NCI-H2227 (cell line): Measurements from ENCODE around the gene NRP2.

Source experiments
- DNase-seq: peaks from one replicate; lab custom pipeline; 2025; ENCODE audit not compliant: unreplicated experiment; lab: John Stamatoyannopoulos, UW

The NRP2 gene

DNA sequence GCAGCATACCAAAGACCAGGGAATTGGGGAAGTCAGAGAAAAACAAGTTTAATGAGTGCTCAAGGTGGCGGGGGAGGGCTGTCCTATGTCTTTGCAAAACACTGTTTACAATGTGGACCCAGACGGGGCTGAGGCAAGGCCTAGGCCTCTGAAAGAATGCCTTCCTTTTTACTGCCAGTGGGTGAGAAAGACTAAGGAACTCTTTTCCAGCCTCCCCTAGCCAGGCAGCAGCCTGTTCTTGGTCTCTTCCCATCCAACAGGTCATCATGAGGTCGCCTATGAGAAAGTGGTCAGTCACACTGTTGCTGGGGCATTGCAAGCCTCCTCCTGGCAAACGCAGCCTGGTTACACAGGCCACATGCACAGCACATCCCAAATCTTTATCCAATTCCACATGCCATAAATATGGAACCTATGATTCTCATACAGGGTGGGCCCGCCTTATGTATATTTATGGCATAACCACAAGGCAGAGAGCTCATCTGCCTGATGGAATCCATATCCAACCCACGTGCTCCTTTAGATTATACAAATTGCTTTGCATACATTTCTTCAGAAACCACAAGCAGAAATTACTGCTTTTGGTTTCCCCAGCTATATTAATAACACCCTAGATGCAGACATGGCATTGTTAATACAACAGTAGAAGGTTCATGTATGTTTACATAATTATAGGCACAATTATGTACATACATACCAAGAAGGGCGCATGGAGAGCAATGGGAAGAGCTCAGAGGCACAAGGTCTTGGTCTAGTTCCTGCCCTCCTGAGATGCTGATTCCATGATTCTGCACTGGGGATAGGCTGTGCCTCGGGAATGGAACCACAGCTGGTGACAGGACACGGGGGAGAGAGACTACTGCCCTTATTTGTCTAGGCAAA, 48.6 kb downstream of the NRP2 start:
- no peak for DNase-seq

DNA sequence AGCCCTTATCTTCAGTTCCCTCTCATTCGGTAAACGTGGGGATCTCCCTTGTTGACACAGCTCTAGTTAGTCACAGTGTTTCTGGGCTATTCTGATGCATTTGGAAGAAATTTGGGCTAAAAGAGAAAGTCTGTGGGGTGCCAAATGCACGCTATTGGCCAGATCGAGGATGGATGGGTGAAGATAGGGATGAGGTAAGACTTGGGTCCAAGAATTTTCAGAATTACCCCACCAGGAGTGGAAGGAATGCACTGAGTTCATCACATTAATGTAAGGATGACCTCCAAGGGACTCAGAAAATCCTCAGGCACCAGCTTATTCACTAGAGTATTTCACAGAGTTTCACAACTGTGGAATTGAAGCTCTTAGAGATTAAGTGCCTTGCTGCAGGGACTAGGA, 49.3 kb downstream of the NRP2 start:
- DNase-seq: no peak

DNA sequence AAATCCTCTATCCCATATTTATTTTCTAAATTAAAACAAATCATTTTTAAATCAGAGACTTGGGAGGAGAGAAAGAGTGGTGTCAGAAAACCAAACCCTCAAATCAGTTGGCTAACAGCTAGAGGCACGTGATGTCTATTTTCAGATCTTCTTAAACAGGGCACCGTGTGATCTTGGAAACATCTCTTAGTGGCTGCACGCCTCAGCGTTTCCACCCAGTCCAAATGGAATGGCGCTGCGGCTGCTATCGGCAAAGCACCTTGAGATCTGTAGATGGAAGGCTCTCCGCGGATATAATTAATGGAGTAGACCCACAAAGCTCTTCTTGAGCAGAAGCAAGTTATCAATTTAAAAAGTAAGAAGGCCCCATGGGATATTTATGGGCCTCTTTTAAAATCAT, 50.0 kb downstream of the NRP2 start:
- DNase-seq: no peak

DNA sequence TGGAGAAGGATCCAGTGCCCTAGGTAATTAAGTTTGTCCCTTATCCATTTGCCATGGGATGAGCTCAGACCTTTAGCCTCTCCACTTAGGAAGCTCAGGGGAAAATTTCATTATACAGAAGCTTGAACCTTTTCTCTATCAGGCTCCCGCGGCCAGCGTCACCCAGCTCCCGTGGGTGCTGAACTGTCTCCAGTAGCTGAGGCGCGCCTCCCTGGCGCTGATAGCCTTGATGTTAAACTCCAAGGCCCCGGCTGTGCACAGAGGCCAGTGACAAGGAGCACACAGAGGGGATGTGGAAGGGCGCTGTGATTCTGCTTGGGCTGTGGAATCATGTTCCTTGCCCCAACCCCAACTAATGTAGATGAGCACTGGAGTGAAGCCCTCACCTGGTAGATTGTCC, 50.8 kb downstream of the NRP2 start:
- DNase-seq: no peak

DNA sequence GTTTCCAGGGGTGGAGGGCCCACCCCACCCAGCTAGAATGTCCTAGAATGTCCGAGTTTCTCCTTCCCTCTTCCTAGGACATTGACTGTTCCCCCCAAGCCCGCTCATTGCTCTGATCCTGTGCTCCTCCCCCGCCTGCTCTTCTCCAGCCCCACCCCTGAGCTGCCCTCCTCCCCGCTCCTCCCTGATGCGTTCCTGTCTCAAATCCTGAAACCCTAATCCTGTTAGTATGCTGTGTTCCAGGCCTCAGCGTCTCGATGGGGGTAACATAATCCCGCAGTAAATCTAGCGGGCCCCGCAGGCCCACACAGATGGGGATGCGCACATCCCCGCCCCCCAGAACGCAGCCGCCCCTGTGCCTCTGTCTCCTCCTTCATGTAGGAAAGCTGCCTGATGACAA, 51.3 kb downstream of the NRP2 start:
- no peak for DNase-seq

DNA sequence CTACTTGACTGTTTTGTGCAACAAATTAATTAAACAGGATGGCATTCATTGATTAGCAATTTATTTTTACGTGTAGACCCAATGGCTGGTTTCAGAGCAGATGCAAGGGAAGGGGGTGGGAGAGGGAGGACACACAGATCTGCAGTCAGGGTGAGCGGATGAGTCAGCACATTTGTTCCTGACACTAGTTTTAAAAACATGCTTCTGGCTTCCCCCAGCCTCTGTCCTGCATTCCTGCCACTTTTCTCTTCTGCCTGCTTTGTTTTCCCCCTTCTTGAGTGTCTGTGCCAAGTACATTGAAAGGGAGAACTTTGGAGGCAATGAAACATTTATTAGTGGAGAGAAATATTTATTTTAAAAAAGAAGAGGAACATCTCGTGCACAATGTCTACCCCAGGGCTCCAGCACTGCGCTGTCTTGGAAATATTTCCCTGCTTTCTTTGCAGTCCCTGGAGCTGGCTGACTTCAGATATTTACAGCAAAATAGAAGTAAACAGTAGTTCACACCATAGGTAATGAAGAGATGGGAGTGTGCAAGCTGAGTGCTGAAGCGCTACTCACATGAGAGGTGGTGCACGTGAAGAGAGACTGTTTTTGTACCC, 52.2 kb downstream of the NRP2 start:
- DNase-seq: peak; percentile 24

DNA sequence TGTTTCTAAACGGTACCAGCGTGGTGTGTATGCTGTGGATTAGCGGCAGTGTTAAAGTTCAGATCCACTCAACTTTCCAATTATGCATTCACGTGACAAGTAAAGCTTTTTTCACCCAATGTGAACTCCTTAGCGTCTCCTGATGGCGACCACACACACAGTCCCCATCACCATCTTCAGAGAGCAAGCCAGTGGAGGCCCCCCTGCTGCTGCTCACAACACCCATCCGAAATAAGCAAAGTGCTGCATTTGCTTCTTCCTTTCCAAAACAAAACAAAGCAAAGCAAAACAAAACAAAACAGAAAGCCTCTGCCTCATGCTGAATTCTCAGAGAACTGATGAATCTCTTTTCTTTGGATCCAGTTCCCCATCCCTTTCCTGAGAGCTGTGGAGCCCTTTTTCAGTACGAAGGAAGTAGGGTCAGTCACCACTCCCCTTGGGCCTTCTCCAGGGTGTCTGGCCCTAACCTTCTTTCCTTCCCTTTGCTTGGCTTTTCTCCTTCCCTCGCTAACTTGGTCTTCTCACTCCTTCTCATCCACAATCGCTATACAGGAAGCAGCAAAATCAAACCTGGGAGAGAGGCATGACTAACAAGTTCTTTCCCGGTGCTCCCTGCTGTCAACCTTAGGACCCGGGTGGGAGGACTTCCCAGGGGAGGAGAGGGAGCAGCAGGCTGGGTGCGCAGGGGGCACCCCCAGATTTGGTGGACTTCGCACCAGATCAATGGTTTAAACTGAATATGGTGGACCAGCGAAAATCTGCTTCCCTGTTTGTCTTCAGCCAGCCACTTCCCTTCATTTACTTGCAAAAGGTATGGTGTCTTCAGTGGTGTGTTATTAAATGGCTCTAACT, 56.0 kb downstream of the NRP2 start:
- DNase-seq: no peak

DNA sequence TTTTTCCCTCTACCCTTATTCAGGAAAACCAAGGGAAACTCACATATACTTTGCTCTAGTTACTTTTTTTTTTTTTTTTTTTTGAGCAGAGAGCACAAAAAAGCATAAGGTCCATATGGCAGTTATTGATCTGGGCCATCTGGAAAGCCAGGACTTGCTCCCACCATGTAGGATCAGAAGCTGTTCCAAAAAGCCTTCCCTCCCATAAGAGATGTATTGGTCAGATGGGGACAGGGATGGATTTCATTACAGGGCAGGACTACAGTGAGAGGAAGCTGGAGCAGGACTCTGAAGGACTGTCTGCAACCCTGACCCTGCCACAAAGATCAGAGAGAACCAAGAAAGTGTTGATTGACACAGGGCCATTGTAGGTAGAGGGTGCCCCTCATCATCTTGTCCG, 57.3 kb downstream of the NRP2 start:
- DNase-seq: no peak

DNA sequence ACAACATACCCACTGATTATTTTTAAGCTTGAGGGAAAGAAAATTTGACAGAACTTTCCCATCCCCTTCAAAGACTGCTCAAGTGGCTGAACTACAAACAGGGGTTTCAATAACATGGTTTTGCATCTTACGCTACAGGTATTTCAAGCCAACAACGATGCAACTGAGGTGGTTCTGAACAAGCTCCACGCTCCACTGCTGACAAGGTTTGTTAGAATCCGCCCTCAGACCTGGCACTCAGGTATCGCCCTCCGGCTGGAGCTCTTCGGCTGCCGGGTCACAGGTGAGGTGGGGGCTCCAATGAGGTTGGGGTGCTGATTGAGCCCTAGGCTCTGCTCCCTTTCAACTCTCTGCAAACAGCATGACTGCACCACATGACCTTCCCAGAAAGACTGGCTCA, 58.1 kb downstream of the NRP2 start:
- DNase-seq: no peak

DNA sequence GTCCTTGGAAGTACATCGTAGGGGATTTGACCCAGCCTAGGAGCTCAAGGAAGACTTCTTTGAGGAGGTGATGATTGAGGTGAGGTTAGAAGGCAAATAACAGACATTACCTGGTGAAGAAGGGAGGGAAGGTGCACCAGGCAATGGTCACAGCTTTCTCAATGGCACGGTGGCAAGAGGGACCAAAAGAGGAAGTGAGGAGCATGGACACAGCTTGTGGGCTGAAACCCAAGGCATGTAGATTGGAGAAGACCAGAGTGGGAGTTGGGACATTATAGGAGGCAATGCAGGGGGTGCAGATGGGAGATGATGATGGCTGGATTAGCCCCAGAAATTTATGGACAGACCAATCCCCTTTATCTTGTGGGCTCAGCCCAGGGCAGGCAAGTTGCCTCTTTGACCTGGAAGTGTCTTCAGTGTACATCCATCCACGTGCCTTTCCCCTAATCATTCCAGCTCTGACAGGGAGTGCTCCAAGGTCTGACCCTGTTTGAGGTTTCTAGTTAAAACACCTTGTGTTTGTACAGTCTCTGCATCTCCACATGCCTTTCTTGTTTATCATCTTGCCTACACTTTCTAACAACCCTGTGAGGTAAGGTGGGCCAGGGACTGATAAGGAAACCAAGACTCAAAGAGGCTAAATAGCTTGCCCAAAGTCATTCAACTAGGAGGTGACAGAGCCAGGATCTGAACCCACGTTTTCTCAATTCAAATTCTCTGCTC, 59.1 kb downstream of the NRP2 start:
- no peak for DNase-seq

DNA sequence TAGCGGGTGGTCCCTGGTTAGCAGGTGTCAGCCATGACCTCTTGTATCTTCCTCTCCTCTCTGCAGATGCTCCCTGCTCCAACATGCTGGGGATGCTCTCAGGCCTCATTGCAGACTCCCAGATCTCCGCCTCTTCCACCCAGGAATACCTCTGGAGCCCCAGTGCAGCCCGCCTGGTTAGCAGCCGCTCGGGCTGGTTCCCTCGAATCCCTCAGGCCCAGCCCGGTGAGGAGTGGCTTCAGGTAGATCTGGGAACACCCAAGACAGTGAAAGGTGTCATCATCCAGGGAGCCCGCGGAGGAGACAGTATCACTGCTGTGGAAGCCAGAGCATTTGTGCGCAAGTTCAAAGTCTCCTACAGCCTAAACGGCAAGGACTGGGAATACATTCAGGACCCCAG, 60.8 kb downstream of the NRP2 start:
- DNase-seq: no peak

DNA sequence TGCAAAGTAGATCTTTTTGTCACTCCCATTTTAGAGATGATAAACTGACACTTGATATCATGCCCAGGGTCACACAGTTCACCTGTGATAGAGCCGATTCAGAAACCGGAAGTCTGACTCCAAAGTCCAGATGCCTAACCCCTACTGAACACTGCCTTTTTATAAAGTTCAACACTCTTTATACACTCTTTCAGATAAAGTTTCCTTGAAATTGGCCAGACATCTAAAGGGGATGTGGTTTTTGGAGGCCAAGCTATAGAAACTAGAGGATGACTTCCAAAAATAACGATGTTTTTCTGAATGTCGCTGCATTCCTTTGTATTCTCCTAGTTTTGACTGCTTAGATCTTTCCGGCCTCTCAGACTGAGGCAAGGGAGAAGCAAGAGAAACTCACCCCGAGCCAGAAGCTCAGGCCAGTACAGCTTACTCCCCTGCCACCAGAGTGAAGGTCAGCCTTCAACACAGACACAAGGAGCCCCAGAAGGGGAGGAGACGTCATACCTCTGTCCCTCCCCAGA, 61.8 kb downstream of the NRP2 start:
- DNase-seq: no peak

DNA sequence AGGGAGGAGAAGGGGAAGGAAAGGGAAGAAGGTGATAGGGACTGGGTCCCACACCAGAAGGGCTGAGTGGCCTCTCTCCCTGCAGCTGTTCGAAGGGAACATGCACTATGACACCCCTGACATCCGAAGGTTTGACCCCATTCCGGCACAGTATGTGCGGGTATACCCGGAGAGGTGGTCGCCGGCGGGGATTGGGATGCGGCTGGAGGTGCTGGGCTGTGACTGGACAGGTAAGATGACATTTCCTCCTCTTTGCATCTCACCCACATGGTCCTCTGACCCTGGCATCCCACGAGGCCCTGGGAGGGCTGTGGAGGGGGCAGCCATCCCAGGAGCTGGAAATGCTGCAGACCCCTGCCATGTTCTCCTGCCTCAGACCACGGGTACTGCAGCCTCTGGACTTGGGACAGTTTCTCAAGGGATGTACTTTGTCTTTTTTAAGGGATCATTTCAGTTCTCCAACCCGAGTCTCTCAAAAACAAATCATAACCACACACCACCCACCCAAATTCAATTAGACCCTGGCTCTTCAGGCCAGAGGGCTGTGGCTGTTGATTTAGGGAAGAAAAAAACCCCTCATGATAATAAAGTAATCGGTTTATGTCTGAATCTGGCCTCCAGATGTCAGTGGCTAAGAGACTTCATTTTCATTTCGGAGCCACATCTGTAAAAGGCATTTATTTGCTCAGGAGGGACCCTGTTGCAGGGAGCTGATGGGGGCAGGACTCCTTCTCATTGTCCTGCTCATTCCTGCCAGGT, 63.5 kb downstream of the NRP2 start:
- no peak for DNase-seq

DNA sequence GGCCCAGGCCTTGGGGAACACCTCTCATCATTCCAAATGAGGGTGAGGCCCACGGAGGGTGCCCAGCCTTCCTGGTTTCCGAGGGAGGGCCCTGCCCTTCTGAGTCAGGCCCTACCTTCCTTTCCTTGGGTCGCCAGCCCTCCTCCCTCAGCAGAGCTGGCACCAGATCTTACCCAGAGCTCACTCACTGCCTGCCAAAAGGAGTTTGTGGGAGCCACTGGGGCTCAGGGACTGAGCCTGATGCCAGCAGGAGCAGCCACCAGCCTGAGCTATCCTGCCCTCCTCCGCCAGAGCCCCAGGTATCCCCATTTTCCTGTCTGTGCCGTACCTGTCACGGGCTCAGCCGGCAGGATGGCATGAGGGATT, 64.1 kb downstream of the NRP2 start:
- DNase-seq: no peak

DNA sequence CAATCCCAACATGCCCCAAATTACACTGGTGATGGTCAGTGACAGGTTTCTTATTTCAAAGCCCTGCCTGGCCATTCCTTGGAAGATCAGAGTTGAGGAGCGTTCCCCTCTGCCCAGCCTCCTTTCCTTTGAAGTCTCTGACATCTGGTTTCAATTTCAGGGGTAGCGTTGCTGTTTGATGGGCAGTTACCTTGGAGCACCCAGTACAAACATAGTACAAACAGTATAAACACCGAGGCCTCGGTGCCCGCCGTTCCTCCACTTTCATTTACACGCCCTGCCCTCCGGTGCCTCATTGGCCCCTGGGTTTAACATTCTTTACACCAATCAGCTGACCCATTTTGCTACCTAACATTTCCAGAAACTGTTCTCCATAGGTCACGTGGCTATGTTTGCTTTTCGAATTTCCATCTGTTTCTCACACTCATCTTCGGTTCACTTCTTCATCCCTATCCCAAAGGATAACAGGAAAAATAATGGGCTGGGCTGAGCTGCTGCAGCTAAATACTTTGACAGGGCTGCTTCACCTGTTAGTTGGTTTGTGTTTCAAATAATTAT, 65.6 kb downstream of the NRP2 start:
- peak; percentile 35 for DNase-seq

DNA sequence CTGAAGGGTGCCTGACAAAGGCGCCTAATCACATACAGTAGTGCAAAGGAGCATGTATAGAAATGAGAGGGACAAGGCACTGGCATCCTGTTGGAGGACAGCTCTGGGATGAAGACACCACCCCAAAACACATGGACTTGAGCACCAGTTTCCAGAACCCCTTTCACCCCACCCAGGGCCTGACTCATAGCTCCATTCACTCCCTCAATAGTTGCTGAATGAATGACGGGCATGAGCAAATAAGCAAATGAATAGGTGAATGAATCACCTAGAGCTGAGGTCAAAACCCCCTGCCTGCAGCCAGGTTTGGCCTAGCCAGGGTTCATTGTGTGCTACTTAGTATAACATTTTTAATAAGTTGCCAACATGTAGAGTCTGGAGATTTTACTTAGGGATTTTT, 66.3 kb downstream of the NRP2 start:
- no peak for DNase-seq

DNA sequence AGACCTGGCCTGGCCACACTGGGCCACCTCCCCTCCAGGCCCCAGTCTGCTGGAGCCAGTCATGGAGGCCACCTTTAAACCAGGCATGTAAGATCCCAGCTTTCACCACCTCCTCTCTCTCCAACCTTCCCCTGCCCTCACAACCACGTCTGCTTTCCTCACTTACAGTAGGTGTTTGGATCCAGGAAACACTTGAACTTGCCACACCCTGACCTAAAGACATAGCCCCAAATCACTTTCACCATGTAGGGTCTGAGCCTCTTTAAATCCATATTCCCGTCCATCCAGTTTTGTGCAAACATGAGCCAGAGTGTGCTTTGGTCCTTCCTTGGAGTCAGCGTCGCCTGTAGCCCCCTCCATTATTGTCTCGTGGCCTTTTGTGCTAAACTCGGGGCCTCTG, 66.8 kb downstream of the NRP2 start:
- DNase-seq: no peak

DNA sequence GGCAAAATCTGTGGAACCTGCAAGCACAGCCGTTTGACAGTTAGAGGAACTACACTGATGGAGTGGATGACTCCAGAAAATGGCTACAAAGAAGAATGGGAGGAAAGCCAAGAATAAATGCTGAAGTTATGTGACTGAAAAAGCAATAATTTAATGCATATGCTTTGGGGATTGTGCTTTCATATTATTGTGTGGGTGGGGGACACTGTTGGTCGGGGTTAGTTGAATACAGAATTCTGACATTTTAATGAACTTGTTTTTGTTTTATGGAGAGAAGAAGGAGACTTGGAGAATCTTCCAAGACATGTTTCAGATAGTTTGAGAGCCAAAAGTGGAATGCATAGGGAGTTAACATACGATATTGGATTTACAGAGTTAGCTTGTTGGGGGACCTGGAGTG, 68.5 kb downstream of the NRP2 start:
- DNase-seq: no peak

DNA sequence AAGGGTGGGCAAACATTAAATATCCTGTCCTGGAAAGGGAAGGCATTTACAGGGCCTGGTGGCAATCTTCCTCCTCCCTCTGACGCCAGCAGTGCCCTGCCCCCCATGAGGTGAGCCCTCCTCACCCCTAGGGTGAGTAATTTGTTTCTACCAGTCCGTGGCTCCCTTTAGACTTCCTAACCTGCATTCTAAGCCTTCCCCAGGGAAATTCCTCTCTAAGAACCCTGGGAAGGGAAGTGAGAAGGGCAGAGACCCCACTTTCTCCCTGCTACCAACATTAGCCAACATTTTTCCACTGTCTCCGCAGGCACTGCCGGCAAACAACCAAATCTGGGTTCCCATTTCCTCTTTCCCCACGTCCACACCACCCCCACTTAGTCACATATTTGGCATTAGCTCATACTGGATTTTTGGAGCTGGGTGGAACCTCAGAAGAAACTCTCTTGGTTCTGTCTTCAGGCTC, 69.3 kb downstream of the NRP2 start:
- DNase-seq: no peak

DNA sequence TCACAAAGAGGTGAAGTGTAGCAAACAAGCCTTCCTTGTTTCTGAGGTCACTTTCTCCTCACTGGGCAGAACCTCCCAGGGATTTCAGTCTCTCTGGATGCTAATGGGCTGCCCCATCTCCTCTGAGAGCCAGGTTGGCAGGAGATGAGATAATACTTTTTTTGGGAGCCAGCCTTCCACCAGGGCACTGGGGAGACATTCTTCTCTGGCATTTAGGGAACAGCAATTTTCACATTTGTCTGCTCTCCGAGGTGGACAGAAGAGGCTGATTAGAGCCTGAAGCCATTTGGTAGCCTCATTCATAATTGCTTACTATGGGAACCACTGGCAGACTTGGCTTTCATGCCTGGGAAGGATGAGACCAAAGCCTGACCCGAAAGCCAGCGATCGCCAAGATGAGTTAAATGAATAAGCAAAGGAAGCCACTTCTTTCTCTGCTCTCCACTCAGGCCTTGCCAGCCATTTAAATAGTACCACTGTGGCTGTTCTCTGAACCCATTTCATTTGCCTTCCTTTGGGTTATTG, 70.1 kb downstream of the NRP2 start:
- DNase-seq: no peak
